ENCODE measurements around the gene LHFPL2. TPM values are rescaled to one million over a fixed set of nuclear protein-coding genes. Genes with fewer than 3 reads are reported as not detected.
"Not testable (repeated sequence)": the region's sequence is repeated elsewhere in the genome, so short reads cannot be mapped to it uniquely, and the experiment has no call there.

The LHFPL2 gene
- total RNA-seq, 1 experiment from 2014 or later: 33.9 TPM

- not testable (repeated sequence) for DNase-seq (ENCODE audit: low read depth)
These were observed 28.5 kb downstream of the LHFPL2 start for GRCh38 chr5:78620119-78620518.

- DNase-seq (ENCODE audit: low read depth): no peak
These were observed 30.3 kb downstream of the LHFPL2 start for GRCh38 chr5:78618303-78618702.

GRCh38 chr5:78615697-78616096 lies 32.9 kb downstream of the LHFPL2 start:
- DNase-seq (ENCODE audit: low read depth): no peak

- no peak for DNase-seq (ENCODE audit: low read depth)
These were observed 33.8 kb downstream of the LHFPL2 start for GRCh38 chr5:78614816-78615215.

GRCh38 chr5:78613756-78614155 lies 34.8 kb downstream of the LHFPL2 start:
- DNase-seq (ENCODE audit: low read depth): no peak

GRCh38 chr5:78613151-78613533 lies 35.4 kb downstream of the LHFPL2 start:
- DNase-seq (ENCODE audit: low read depth): no peak

- DNase-seq (ENCODE audit: low read depth): no peak
These were observed 36.1 kb downstream of the LHFPL2 start for GRCh38 chr5:78612227-78613150.

- peak; percentile 51 for DNase-seq (ENCODE audit: low read depth)
These were observed 37.4 kb downstream of the LHFPL2 start for GRCh38 chr5:78611126-78611605.

GRCh38 chr5:78610636-78611035 lies 37.9 kb downstream of the LHFPL2 start:
- DNase-seq (ENCODE audit: low read depth): peak; percentile 63

- DNase-seq (ENCODE audit: low read depth): peak; percentile 84
These were observed 38.4 kb downstream of the LHFPL2 start for GRCh38 chr5:78610163-78610583.

- no peak for DNase-seq (ENCODE audit: low read depth)
These were observed 40.7 kb downstream of the LHFPL2 start for GRCh38 chr5:78607864-78608263.

GRCh38 chr5:78606241-78606640 lies 42.3 kb downstream of the LHFPL2 start:
- no peak for DNase-seq (ENCODE audit: low read depth)

- DNase-seq (ENCODE audit: low read depth): no peak
These were observed 43.0 kb downstream of the LHFPL2 start for GRCh38 chr5:78605611-78606010.

- DNase-seq (ENCODE audit: low read depth): no peak
These were observed 43.8 kb downstream of the LHFPL2 start for GRCh38 chr5:78604689-78605285.

- no peak for DNase-seq (ENCODE audit: low read depth)
These were observed 44.9 kb downstream of the LHFPL2 start for GRCh38 chr5:78603636-78604175.

GRCh38 chr5:78602400-78602799 lies 46.2 kb downstream of the LHFPL2 start:
- no peak for DNase-seq (ENCODE audit: low read depth)

GRCh38 chr5:78601559-78602314 lies 46.8 kb downstream of the LHFPL2 start:
- DNase-seq (ENCODE audit: low read depth): peak; percentile 65

GRCh38 chr5:78600687-78601414 lies 47.7 kb downstream of the LHFPL2 start:
- DNase-seq (ENCODE audit: low read depth): peak; percentile 52

- DNase-seq (ENCODE audit: low read depth): no peak
These were observed 49.6 kb downstream of the LHFPL2 start for GRCh38 chr5:78598973-78599372.

GRCh38 chr5:78597974-78598371 lies 50.6 kb downstream of the LHFPL2 start:
- peak; percentile 47 for DNase-seq (ENCODE audit: low read depth)

Measured in Daoy (cell line).